Measurements from ENCODE around the gene C16orf54. TPM values are rescaled to one million over a fixed set of nuclear protein-coding genes. Genes with fewer than 3 reads are reported as not detected.
"Not testable (repeated sequence)": the region's sequence is repeated elsewhere in the genome, so short reads cannot be mapped to it uniquely, and the experiment has no call there.

The C16orf54 gene
- total and polyA plus RNA-seq, 2 experiments from 2014 or later: 3.2 TPM; not detected in 1

DNA sequence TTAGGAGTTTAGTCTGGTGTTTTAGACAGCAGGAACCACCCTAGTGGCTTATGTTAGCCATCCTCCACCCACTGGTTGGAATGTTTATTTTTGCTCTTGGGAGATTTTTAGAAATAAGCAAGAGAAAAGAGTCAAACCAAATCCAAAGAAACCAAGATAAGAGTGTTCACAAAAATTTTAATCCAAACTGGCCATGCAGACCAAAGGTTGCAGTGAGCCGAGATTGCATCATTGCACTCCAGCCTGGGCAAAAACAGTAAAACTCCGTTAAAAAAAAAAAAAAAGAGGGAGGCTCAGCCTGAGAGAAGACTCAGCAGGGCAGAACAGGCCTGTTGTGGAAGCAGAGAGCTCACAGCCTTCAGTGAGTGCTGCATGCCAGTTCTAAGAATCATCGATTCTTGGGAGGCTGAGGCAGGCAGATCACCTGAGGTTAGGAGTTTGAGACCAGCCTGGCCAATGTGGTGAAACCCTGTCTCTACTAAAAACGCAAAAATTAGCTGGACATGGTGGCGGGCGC is 12.2 kb upstream of the C16orf54 start:
- H3K36me3 Mint-ChIP-seq (ENCODE audit: low read depth): no peaks in the 10 kb centered on the region
- Histone ChIP-seq H3K4me2 (no peak overlapping the region), H3K4me3 (no peak overlapping the region), H3K4me1 (ENCODE audit: insufficient read depth) (no peaks in the 10 kb centered on the region), H3K79me2 (replicated peaks; ENCODE audit: insufficient read depth) (no peaks in the 10 kb centered on the region), H3F3A (replicated peaks; ENCODE audit: low read depth) (no peaks in the 10 kb centered on the region), H4K20me1 (replicated peaks; ENCODE audit: insufficient read depth) (no peaks in the 10 kb centered on the region; the same call in 1 of the 2 replicates), H3K27ac (ENCODE audit: low read depth) (no peak overlapping the region), H2AFZ (no peak overlapping the region), H3K27me3 (ENCODE audit: insufficient read depth) (no peaks in the 10 kb centered on the region), H3K36me3 (ENCODE audit: insufficient read depth) (no peaks in the 10 kb centered on the region), H3K9me2 (ENCODE audit: insufficient read depth) (no peaks in the 10 kb centered on the region)
- DNase-seq (ENCODE audit: low spot score) (no peak), ATAC-seq (peak; percentile 57)
- H3K27me3 Mint-ChIP-seq (ENCODE audit: insufficient read depth, low read depth, poor library complexity): peaks cover 6% of the 10 kb centered on the region
- H3K9me3 Mint-ChIP-seq: no peaks in the 10 kb centered on the region
- peaks cover 10% of the 10 kb centered on the region for H3K4me1 Mint-ChIP-seq
- no peak overlapping the region for H3K4me3 Mint-ChIP-seq
- TF ChIP-seq POLR2AphosphoS5 (IDR thresholded peaks at IDR 0.05; ENCODE audit: low read depth): no peak
- TF ChIP-seq, protein P1, sequence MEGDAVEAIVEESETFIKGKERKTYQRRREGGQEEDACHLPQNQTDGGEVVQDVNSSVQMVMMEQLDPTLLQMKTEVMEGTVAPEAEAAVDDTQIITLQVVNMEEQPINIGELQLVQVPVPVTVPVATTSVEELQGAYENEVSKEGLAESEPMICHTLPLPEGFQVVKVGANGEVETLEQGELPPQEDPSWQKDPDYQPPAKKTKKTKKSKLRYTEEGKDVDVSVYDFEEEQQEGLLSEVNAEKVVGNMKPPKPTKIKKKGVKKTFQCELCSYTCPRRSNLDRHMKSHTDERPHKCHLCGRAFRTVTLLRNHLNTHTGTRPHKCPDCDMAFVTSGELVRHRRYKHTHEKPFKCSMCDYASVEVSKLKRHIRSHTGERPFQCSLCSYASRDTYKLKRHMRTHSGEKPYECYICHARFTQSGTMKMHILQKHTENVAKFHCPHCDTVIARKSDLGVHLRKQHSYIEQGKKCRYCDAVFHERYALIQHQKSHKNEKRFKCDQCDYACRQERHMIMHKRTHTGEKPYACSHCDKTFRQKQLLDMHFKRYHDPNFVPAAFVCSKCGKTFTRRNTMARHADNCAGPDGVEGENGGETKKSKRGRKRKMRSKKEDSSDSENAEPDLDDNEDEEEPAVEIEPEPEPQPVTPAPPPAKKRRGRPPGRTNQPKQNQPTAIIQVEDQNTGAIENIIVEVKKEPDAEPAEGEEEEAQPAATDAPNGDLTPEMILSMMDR (conservative IDR thresholded peaks at IDR 0.05; ENCODE audit: low read depth in 2 of 2): 0 out of 4 replicates have a peak, but pooled peaks of 1 of the 2 experiments have one; percentile 14
- no peak overlapping the region for H3K27ac Mint-ChIP-seq

DNA sequence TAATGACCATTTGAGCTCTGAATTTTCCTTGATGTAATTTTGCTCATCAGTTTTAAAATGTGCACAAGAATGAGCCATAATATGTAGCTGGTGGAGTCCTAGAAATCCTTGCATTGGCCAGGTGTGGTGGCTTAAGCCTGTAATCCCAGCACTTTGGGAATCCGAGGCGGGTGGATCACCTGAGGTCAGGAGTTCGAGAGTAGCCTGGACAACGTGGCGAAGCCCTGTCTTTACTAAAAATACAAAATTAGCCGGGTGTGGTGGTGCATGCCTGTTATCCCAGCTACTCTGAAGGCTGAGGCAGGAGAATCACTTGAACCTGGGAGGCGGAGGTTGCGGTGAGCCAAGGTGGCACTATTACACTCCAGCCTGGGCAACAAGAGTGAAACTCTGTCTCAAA is 11.3 kb upstream of the C16orf54 start:
- not testable (repeated sequence) for H3K4me3 Mint-ChIP-seq; H3K9me3 Mint-ChIP-seq; H2AFZ ChIP-seq; H3K36me3 ChIP-seq (ENCODE audit: insufficient read depth); H3K4me2 ChIP-seq; H3K27ac Mint-ChIP-seq; ATAC-seq; H3K27ac ChIP-seq (ENCODE audit: low read depth); H3K27me3 Mint-ChIP-seq (ENCODE audit: insufficient read depth, low read depth, poor library complexity); DNase-seq (ENCODE audit: low spot score); H3K79me2 ChIP-seq (replicated peaks; ENCODE audit: insufficient read depth); H4K20me1 ChIP-seq (replicated peaks; ENCODE audit: insufficient read depth); H3K27me3 ChIP-seq (ENCODE audit: insufficient read depth); H3K4me1 Mint-ChIP-seq; H3K4me3 ChIP-seq; H3F3A ChIP-seq (replicated peaks; ENCODE audit: low read depth); H3K9me2 ChIP-seq (ENCODE audit: insufficient read depth); H3K36me3 Mint-ChIP-seq (ENCODE audit: low read depth); H3K4me1 ChIP-seq (ENCODE audit: insufficient read depth)

DNA sequence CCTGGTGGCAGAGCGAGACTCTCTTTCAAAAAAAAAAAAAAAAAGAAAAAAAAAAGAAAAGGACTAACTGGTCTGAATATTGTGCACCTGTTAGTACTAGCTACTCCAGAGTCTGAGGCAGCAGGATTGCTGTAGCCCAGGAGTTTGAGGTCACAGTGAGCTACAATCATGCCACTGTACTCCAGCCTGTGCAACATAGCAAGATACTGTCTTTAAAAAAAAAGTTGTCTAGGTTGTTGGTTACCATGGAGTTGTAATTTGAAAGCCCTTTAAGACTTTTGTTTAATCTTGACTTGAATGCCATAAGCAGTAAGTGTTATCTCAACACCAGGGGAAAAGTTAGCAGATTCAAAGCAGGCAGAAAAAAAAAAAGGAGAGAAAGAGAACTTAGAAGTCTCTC is 10.9 kb upstream of the C16orf54 start:
- Histone ChIP-seq H3K27me3 (ENCODE audit: insufficient read depth) (no peaks in the 10 kb centered on the region), H3K4me3 (no peak overlapping the region), H3K4me2 (no peak overlapping the region), H3K9me2 (ENCODE audit: insufficient read depth) (no peaks in the 10 kb centered on the region), H3K36me3 (ENCODE audit: insufficient read depth) (no peaks in the 10 kb centered on the region), H4K20me1 (replicated peaks; ENCODE audit: insufficient read depth) (no peaks in the 10 kb centered on the region; the same call in 1 of the 2 replicates), H3K79me2 (replicated peaks; ENCODE audit: insufficient read depth) (no peaks in the 10 kb centered on the region), H3F3A (replicated peaks; ENCODE audit: low read depth) (no peaks in the 10 kb centered on the region), H3K27ac (ENCODE audit: low read depth) (no peak overlapping the region), H3K4me1 (ENCODE audit: insufficient read depth) (no peaks in the 10 kb centered on the region), H2AFZ (no peak overlapping the region)
- DNase-seq (ENCODE audit: low spot score) (no peak), ATAC-seq (no peak)
- no peak overlapping the region for H3K27ac Mint-ChIP-seq
- H3K4me3 Mint-ChIP-seq: no peak overlapping the region
- H3K9me3 Mint-ChIP-seq: no peaks in the 10 kb centered on the region
- peaks cover 10% of the 10 kb centered on the region for H3K4me1 Mint-ChIP-seq
- TF ChIP-seq EZH2phosphoT487 (IDR thresholded peaks at IDR 0.05; ENCODE audit: unreplicated experiment) (no peak), ZNF114 (CRISPR knock-in tag; IDR thresholded peaks at IDR 0.05) (no peak), JUNB (IDR thresholded peaks at IDR 0.05; ENCODE audit: unreplicated experiment) (no peak), EZH2 (IDR thresholded peaks at IDR 0.05; ENCODE audit: low read depth, unreplicated experiment) (no peak), ZNF331 (CRISPR knock-in tag; IDR thresholded peaks at IDR 0.05; ENCODE audit: low read depth) (no peak), CREB1 (CRISPR knock-in tag; IDR thresholded peaks at IDR 0.05; ENCODE audit: low read depth) (no peak), STAT1 (IDR thresholded peaks at IDR 0.05; ENCODE audit: unreplicated experiment) (no peak), POLR2AphosphoS5 (IDR thresholded peaks at IDR 0.05; ENCODE audit: low read depth) (no peak)
- TF ChIP-seq, protein P2, sequence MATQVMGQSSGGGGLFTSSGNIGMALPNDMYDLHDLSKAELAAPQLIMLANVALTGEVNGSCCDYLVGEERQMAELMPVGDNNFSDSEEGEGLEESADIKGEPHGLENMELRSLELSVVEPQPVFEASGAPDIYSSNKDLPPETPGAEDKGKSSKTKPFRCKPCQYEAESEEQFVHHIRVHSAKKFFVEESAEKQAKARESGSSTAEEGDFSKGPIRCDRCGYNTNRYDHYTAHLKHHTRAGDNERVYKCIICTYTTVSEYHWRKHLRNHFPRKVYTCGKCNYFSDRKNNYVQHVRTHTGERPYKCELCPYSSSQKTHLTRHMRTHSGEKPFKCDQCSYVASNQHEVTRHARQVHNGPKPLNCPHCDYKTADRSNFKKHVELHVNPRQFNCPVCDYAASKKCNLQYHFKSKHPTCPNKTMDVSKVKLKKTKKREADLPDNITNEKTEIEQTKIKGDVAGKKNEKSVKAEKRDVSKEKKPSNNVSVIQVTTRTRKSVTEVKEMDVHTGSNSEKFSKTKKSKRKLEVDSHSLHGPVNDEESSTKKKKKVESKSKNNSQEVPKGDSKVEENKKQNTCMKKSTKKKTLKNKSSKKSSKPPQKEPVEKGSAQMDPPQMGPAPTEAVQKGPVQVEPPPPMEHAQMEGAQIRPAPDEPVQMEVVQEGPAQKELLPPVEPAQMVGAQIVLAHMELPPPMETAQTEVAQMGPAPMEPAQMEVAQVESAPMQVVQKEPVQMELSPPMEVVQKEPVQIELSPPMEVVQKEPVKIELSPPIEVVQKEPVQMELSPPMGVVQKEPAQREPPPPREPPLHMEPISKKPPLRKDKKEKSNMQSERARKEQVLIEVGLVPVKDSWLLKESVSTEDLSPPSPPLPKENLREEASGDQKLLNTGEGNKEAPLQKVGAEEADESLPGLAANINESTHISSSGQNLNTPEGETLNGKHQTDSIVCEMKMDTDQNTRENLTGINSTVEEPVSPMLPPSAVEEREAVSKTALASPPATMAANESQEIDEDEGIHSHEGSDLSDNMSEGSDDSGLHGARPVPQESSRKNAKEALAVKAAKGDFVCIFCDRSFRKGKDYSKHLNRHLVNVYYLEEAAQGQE (IDR thresholded peaks at IDR 0.05; ENCODE audit: unreplicated experiment): no peak
- no peaks in the 10 kb centered on the region for H3K36me3 Mint-ChIP-seq (ENCODE audit: low read depth)
- H3K27me3 Mint-ChIP-seq (ENCODE audit: insufficient read depth, low read depth, poor library complexity): peaks cover 6% of the 10 kb centered on the region

All from GM23338 (cell line).